HepG2 (cell line): ENCODE results near the gene ZNF343. TPM values are rescaled to one million over a fixed set of nuclear protein-coding genes. Genes with fewer than 3 reads are reported as not detected.
A peak's percentile ranks its signal among the peaks of the same experiment; 100 is the strongest.

Experiments
- ATAC-seq: fragments of 200-7000 bp; cut with Tn5 transposase; 3 replicates; pipeline ENCODE4 v1.9.1; 2020; ENCODE audit warnings: mild to moderate bottlenecking, moderate library complexity
- BruUV-seq: library from RNA; stranded (reverse); fragments of 400-500 nt; replicated peaks from 2 replicates; lab custom pipeline; 2021; lab: Mats Ljungman, UMichigan
- CTCF ChIA-PET: fragments of 300-600 bp; formaldehyde crosslinking; extraction: SDS; loops from one replicate; lab custom pipeline; 2021; ENCODE audit warnings: low total read pairs, inconsistent platforms, low intra/inter-chr PET ratio; lab: Yijun Ruan, JAX
- POLR2A ChIA-PET: fragments of 350-600 bp; sonication (Branson Sonifier 250); formaldehyde crosslinking; loops from one replicate; lab custom pipeline; 2020; ENCODE audit warnings: antibody characterized with exemption, inconsistent platforms; lab: Yijun Ruan, JAX
- DNase-seq: peaks from one replicate; pipeline ENCODE4 v3.0.0-alpha.2; 2015; ENCODE audit warnings: low spot score
- FAIRE-seq: peaks from 3 replicates; lab custom pipeline; 2011; peaks lifted over from hg19 to GRCh38; lab: Jason Lieb, UNC
- H2AFZ ChIP-seq: one replicate; pipeline ENCODE4 v1.6.1; 2011; ENCODE audit warnings: low read length, inconsistent platforms
- H3K27ac ChIP-seq: fragments of 300-600 bp; 3 replicates; pipeline ENCODE4 v1.8.0; 2011; ENCODE audit warnings: mixed run types, mild to moderate bottlenecking, mixed read lengths, low read length, inconsistent platforms; ENCODE audit not compliant: insufficient read depth; ENCODE audit errors: extremely low read length
- H3K27me3 ChIP-seq, 2 experiments: fragments of 200-600 bp in 1 of 2; 2 replicates in 1 of 2; 3 replicates in 1 of 2; pipeline versions ENCODE4 v1.6.0 to v1.8.0; 2011; ENCODE audit warnings: low read length in 2 of 2, mild to moderate bottlenecking in 2 of 2, moderate library complexity in 2 of 2, inconsistent platforms in 1 of 2; ENCODE audit not compliant: insufficient read depth in 2 of 2, control insufficient read depth in 1 of 2
- H3K36me3 ChIP-seq, 2 experiments: fragments of 200-600 bp in 1 of 2; replicated peaks in 1 of 2; 2 replicates in 1 of 2; 3 replicates in 1 of 2; pipeline versions ENCODE4 v1.5.1 to v1.8.0; 2011; ENCODE audit warnings: low read length in 2 of 2, inconsistent platforms in 1 of 2; ENCODE audit not compliant: insufficient read depth in 2 of 2, control insufficient read depth in 1 of 2
- H3K4me1 ChIP-seq: 2 replicates; pipeline ENCODE4 v1.5.1; 2012; ENCODE audit warnings: low read length, inconsistent platforms; ENCODE audit not compliant: insufficient read depth
- H3K4me2 ChIP-seq: 2 replicates; pipeline ENCODE4 v1.6.0; 2011; ENCODE audit warnings: low read depth, low read length, inconsistent platforms
- H3K4me3 ChIP-seq, 3 experiments: fragments of 200-600 bp in 1 of 3; sonication (generic), shearing (Covaris generic) in 1 of 3; replicated peaks in 1 of 3; 2 replicates each; pipeline ENCODE4 v1.5.1; 2011 to 2016; ENCODE audit warnings: low read length in 3 of 3, inconsistent platforms in 2 of 3, low read depth in 2 of 3, mild to moderate bottlenecking in 2 of 3, control low read depth in 1 of 3, mixed read lengths in 1 of 3; ENCODE audit not compliant: insufficient read depth in 1 of 3
- H3K79me2 ChIP-seq: one replicate; pipeline ENCODE4 v1.6.1; 2011; ENCODE audit warnings: low read length, inconsistent platforms; ENCODE audit not compliant: insufficient read depth
- H3K9ac ChIP-seq: 2 replicates; pipeline ENCODE4 v1.6.0; 2011; ENCODE audit warnings: mild to moderate bottlenecking, low read depth, low read length, inconsistent platforms; ENCODE audit not compliant: insufficient read depth
- H3K9me3 ChIP-seq: 2 replicates; pipeline ENCODE4 v1.5.1; 2012; ENCODE audit warnings: mild to moderate bottlenecking, low read length
- H4K20me1 ChIP-seq: 2 replicates; pipeline ENCODE4 v1.6.0; 2011; ENCODE audit warnings: inconsistent platforms, mild to moderate bottlenecking, low read length, moderate library complexity; ENCODE audit not compliant: insufficient read depth
- AGO2 ChIP-seq: fragments of 200-400 bp; formaldehyde crosslinking; optimal IDR thresholded peaks from 2 replicates; pipeline ENCODE3; 2017; ENCODE audit warnings: mild to moderate bottlenecking, low read depth, low read length, moderate library complexity
- FLYWCH1 ChIP-seq: sonication (generic); formaldehyde crosslinking; IDR thresholded peaks from 2 replicates; pipeline ENCODE4 v1.8.1; 2023; ENCODE audit warnings: mild to moderate bottlenecking, missing genetic modification reagents
- GABPA ChIP-seq, 2 experiments: IDR thresholded peaks; 2 replicates each; pipeline ENCODE4 v1.6.1; 2011 to 2016; ENCODE audit warnings: low read depth in 2 of 2, low read length in 1 of 2, missing biosample characterization in 1 of 2, missing genetic modification characterization in 1 of 2
- HNF4A ChIP-seq: sonication (generic); formaldehyde crosslinking; IDR thresholded peaks from 2 replicates; pipeline ENCODE4 v1.4.0; 2020; ENCODE audit warnings: missing genetic modification reagents
- MAFG ChIP-seq: sonication (generic); formaldehyde crosslinking; IDR thresholded peaks from 2 replicates; pipeline ENCODE4 v1.5.1; 2020; ENCODE audit warnings: mild to moderate bottlenecking, missing genetic modification reagents
- MEIS2 ChIP-seq: sonication (generic); formaldehyde crosslinking; IDR thresholded peaks from 2 replicates; pipeline ENCODE4 v1.9.0; 2021; ENCODE audit warnings: mild to moderate bottlenecking, missing genetic modification reagents
- NCOA1 ChIP-seq: sonication (generic); formaldehyde crosslinking; IDR thresholded peaks from 2 replicates; pipeline ENCODE4 v1.9.0; 2021; ENCODE audit warnings: missing genetic modification reagents
- NR3C1 ChIP-seq: sonication (generic); formaldehyde crosslinking; IDR thresholded peaks from 2 replicates; pipeline ENCODE4 v1.4.0; 2020; ENCODE audit warnings: missing genetic modification reagents
- POLR2A ChIP-seq, 2 experiments: IDR thresholded peaks; 2 replicates each; pipeline ENCODE4 v1.6.1; 2011; ENCODE audit warnings: low read depth in 2 of 2, low read length in 2 of 2, mild to moderate bottlenecking in 1 of 2, moderate library complexity in 1 of 2; ENCODE audit not compliant: insufficient read depth in 1 of 2
- POLR2AphosphoS5 ChIP-seq: IDR thresholded peaks from 2 replicates; pipeline ENCODE4 v1.6.1; 2012; ENCODE audit warnings: low read depth, low read length
- POLR2G ChIP-seq: fragments of 200-400 bp; formaldehyde crosslinking; IDR thresholded peaks from 2 replicates; pipeline ENCODE4 v1.6.1; 2018; ENCODE audit warnings: mild to moderate bottlenecking, low read depth, low read length, moderate library complexity
- RBFOX2 ChIP-seq: fragments of 200-400 bp; formaldehyde crosslinking; IDR thresholded peaks from 2 replicates; pipeline ENCODE4 v1.6.1; 2017; ENCODE audit warnings: low read depth, mild to moderate bottlenecking, low read length
- SNAI1 ChIP-seq: sonication (generic); formaldehyde crosslinking; IDR thresholded peaks from 2 replicates; pipeline ENCODE4 v1.5.0; 2020; ENCODE audit warnings: mild to moderate bottlenecking, missing genetic modification reagents, borderline replicate concordance
- ZNF3 ChIP-seq: IDR thresholded peaks from 2 replicates; pipeline ENCODE4 v1.7.0; 2017; ENCODE audit warnings: inconsistent platforms
- ZNF441 ChIP-seq: sonication (generic); formaldehyde crosslinking; IDR thresholded peaks from 2 replicates; pipeline ENCODE4 v1.7.0; 2021; ENCODE audit warnings: missing genetic modification reagents, borderline replicate concordance
- ZNF577 ChIP-seq: sonication (generic); formaldehyde crosslinking; IDR thresholded peaks from 2 replicates; pipeline ENCODE4 v1.4.0; 2020; ENCODE audit warnings: mild to moderate bottlenecking, low read depth, missing genetic modification reagents, borderline replicate concordance
- ZNF589 ChIP-seq: sonication (generic); formaldehyde crosslinking; conservative IDR thresholded peaks from 2 replicates; pipeline ENCODE4 v1.8.0; 2022; ENCODE audit warnings: mild to moderate bottlenecking, moderate library complexity, missing genetic modification reagents
- WGBS: methylation state at CpG from one replicate; pipeline ENCODE4 v1.1.6; 2017; ENCODE audit warnings: low lambda C conversion rate; 5-methylcytosine and 5-hydroxymethylcytosine counted together
- in situ Hi-C: cut with HindIII; loops from 2 replicates; pipeline ENCODE4 v1.10.0; 2017; ENCODE audit warnings: low pct_unique_long_range_greater_than_20kb; ENCODE audit not compliant: extremely low pct_ligation_motif_present
- intact Hi-C: fragments of 100-400 bp; cut with micrococcal nuclease; formaldehyde crosslinking; loops from one replicate; pipeline ENCODE4 v1.10.0; 2022; ENCODE audit not compliant: unreplicated experiment
- polyA plus RNA-seq, 8 experiments: library from polyadenylated mRNA; depleted of rRNA in 3 of 8; stranded (reverse) in 7 of 8; unstranded in 1 of 8; fragments of >200 nt; fragmentation: Illumina TruSeq in 4 of 8; extraction: Trizol in 4 of 8; gene quantifications; 2 replicates each; pipeline versions ENCODE4 v1.2.1 to v1.2.3, GENCODE V29; 2011 to 2016; ENCODE audit warnings: low read depth in 4 of 8, missing spikeins in 1 of 8, mixed read lengths in 1 of 8; ENCODE audit not compliant: insufficient read depth in 1 of 8
- total RNA-seq, 5 experiments: library from RNA; depleted of rRNA; stranded (reverse); fragments of >200 nt; fragmentation: Illumina TruSeq; extraction: Trizol; gene quantifications; 2 replicates each; pipeline ENCODE4 v1.2.3, GENCODE V29; 2016; ENCODE audit warnings: low read depth in 1 of 5
- TF ChIP-seq, protein P1 (sequence below): sonication (generic); formaldehyde crosslinking; IDR thresholded peaks from 2 replicates; pipeline ENCODE4 v1.4.0; 2020; ENCODE audit warnings: low read depth, missing genetic modification reagents
- TF ChIP-seq, protein P2 (sequence below): sonication (generic); formaldehyde crosslinking; IDR thresholded peaks from 2 replicates; pipeline ENCODE4 v1.4.0; 2020; ENCODE audit warnings: low read depth, mild to moderate bottlenecking, missing genetic modification reagents

Gene ZNF343
- total and polyA plus RNA-seq, 2 of the 13 experiments (the other 11 are each of a cell fraction or from before 2014, with no cell fraction given) = 16.4 to 22.1 TPM

DNA sequence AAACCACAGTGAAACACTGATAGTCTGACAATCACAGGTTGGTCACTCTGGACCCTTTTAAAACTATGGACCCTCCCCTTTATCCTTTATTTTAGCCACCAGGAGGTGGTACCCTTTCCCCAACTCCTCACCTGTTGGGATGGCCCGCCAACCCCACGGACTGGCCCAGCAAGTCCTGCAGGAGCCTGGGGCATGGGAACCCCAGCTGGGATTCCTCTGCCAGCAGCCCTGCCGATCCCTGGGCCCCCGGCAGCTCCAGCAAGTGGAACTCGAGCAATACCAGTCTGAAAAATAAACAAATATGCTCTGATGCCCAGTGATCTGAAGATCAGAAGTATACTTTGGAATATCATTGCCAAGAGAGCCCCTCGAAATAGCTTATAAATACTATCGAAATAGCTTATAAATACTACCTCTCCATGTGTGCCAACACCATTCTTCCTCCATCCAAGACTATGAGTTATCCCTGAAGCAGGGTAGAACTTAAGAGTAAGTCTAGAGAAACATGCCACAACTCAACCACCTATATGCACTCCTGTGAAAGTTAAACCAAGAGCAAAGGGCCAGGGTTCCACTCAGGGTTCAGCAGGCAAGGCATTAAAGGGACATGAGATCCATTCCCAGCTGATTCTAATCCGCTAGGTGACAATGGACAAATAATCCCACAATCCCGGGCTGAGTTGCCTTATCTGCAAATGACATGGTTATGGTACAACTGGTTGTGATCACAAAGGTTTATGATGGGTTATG lies 44.9 kb downstream of the ZNF343 start:
- BruUV-seq = no TSS peak
- intact Hi-C loops = no loop called here
- peaks cover 36% of the 10 kb centered on the region for H3K79me2 ChIP-seq
- H3K9ac ChIP-seq = no peak overlapping the region
- ChIA-PET POLR2A (no interaction called here), CTCF (no interaction called here)
- H3K27me3 ChIP-seq = no peaks in the 10 kb centered on the region
- no peak overlapping the region for H3K4me3 ChIP-seq
- ATAC-seq (no peak), DNase-seq (no peak), FAIRE-seq (no peak)
- no peaks in the 10 kb centered on the region for H3K9me3 ChIP-seq
- 95% methylated on average over 9 of the region's 9 CpGs for WGBS
- H3K4me2 ChIP-seq = no peak overlapping the region
- in situ Hi-C loops = no loop called here
- H3K4me1 ChIP-seq = peaks cover 45% of the 10 kb centered on the region
- peaks cover 55 to 90% of the 10 kb centered on the region in 2 experiments for H3K36me3 ChIP-seq
- peaks cover 54% of the 10 kb centered on the region for H4K20me1 ChIP-seq
- no peak overlapping the region for H3K27ac ChIP-seq
- peak; percentile 21; the same call in 1 of the 2 replicates for TF ChIP-seq HNF4A
- no peak for TF ChIP-seq SNAI1 (CRISPR knock-in tag)
- TF ChIP-seq MAFG (CRISPR knock-in tag) = no peak
- TF ChIP-seq, protein P1, sequence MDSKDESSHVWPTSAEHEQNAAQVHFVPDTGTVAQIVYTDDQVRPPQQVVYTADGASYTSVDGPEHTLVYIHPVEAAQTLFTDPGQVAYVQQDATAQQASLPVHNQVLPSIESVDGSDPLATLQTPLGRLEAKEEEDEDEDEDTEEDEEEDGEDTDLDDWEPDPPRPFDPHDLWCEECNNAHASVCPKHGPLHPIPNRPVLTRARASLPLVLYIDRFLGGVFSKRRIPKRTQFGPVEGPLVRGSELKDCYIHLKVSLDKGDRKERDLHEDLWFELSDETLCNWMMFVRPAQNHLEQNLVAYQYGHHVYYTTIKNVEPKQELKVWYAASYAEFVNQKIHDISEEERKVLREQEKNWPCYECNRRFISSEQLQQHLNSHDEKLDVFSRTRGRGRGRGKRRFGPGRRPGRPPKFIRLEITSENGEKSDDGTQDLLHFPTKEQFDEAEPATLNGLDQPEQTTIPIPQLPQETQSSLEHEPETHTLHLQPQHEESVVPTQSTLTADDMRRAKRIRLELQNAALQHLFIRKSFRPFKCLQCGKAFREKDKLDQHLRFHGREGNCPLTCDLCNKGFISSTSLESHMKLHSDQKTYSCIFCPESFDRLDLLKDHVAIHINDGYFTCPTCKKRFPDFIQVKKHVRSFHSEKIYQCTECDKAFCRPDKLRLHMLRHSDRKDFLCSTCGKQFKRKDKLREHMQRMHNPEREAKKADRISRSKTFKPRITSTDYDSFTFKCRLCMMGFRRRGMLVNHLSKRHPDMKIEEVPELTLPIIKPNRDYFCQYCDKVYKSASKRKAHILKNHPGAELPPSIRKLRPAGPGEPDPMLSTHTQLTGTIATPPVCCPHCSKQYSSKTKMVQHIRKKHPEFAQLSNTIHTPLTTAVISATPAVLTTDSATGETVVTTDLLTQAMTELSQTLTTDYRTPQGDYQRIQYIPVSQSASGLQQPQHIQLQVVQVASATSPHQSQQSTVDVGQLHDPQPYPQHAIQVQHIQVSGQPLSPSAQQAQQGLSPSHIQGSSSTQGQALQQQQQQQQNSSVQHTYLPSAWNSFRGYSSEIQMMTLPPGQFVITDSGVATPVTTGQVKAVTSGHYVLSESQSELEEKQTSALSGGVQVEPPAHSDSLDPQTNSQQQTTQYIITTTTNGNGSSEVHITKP (CRISPR knock-in tag) = no peak
- TF ChIP-seq POLR2AphosphoS5 = peak; percentile 32
- TF ChIP-seq ZNF589 = 0 out of 2 replicates have a peak, but pooled peaks have one; percentile 20
- TF ChIP-seq RBFOX2 = 0 out of 2 replicates have a peak, but pooled peaks have one; percentile 22
- no peak for TF ChIP-seq ZNF3
- no peak for TF ChIP-seq NR3C1 (CRISPR knock-in tag)
- no peak for TF ChIP-seq FLYWCH1 (CRISPR knock-in tag)
- TF ChIP-seq GABPA (IDR thresholded peaks at IDR 0.05; ENCODE audit: low read depth, low read length) = no peak
- TF ChIP-seq GABPA (CRISPR knock-in tag; IDR thresholded peaks at IDR 0.05; ENCODE audit: low read depth) = peak; percentile 24; the same call in 1 of the 2 replicates
- TF ChIP-seq, protein P2, sequence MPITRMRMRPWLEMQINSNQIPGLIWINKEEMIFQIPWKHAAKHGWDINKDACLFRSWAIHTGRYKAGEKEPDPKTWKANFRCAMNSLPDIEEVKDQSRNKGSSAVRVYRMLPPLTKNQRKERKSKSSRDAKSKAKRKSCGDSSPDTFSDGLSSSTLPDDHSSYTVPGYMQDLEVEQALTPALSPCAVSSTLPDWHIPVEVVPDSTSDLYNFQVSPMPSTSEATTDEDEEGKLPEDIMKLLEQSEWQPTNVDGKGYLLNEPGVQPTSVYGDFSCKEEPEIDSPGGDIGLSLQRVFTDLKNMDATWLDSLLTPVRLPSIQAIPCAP (CRISPR knock-in tag) = no peak
- no peak for TF ChIP-seq MEIS2 (CRISPR knock-in tag)
- no peak for TF ChIP-seq ZNF441 (CRISPR knock-in tag)
- no peak for TF ChIP-seq NCOA1
- no peak for TF ChIP-seq ZNF577
- TF ChIP-seq POLR2A (IDR thresholded peaks at IDR 0.05; ENCODE audit: insufficient read depth in 1 of 2, low read depth in 2 of 2, low read length in 2 of 2) = peak in 1 of 2 experiments; percentile 34; a peak in 1 of 4 replicates
- peak; percentile 64 for TF ChIP-seq AGO2
- TF ChIP-seq POLR2G = peak; percentile 41; the same call in 1 of the 2 replicates
- no peak overlapping the region for H2AFZ ChIP-seq
